Stimulated activated naive CD4-positive, alpha-beta T cell treated with Interleukin-2 at 50 U/mL for 16 hours (primary cell): ENCODE results near the gene C1RL.
"Not testable (repeated sequence)": the region's sequence is repeated elsewhere in the genome, so short reads cannot be mapped to it uniquely, and the experiment has no call there.

ENCODE experiments used
- DNase-seq: peaks from one replicate; lab custom pipeline; 2025; lab: John Stamatoyannopoulos, UW

C1RL gene

GRCh38 chr12:7061596-7061995 is 47.4 kb downstream of the C1RL start:
- DNase-seq, result no peak

GRCh38 chr12:7061138-7061537 is 47.9 kb downstream of the C1RL start:
- DNase-seq, result no peak

DNA sequence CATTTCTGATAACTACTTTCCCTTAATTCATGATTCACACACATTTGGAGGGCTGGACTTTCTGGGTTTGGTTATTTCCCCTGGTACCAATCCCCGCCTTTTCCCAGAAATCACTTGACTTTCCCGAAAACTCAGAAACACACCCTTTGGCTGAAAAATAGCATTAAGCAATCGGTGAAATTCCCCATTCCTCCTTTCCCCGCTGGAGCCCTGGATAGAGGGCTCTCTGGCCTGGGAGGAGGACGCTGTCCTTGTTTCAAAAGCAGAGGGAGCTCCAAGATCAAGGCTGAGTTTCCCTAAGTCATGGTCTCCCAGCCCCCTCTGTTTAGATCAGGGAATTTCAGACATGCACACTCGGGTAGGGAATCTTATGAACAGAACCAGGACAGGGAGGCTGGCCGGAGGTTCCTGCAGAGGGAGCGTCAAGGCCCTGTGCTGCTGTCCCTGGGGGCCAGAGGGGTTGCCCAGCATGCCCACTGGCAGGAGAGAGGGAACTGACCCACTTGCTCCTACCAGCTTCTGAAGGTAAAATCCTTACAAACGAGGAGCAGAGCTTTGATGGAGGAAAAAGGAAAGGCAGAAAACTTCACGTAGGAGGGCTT is 48.6 kb downstream of the C1RL start, which contains the start of gene C1S:
Gene C1S, plus strand, starts transcription at position 366 of the 602 bp plus-strand sequence. CDS start 1,195 bp downstream, outside the sequence.
- no peak for DNase-seq

DNA sequence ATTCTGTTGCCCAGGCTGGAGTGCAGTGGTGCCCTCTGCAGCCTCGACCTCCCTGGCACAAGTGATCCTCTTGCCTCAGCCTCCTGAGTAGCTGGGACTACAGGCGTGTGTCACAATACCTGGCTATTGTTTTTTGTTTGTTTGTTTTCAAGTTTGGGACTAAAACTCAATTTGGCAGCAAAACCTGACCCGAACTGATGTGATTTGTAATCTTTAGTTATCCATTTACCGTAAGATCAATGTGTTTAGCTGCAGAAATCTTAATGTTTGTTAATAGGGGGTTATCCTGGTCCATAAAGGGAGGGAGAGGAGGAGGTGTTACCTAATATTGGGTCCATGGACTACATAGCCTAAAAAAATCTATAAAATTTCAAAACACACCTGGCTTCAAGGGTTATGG is 49.2 kb downstream of the C1RL start:
- no peak for DNase-seq

GRCh38 chr12:7058850-7059395 is 50.1 kb downstream of the C1RL start:
- no peak for DNase-seq

DNA sequence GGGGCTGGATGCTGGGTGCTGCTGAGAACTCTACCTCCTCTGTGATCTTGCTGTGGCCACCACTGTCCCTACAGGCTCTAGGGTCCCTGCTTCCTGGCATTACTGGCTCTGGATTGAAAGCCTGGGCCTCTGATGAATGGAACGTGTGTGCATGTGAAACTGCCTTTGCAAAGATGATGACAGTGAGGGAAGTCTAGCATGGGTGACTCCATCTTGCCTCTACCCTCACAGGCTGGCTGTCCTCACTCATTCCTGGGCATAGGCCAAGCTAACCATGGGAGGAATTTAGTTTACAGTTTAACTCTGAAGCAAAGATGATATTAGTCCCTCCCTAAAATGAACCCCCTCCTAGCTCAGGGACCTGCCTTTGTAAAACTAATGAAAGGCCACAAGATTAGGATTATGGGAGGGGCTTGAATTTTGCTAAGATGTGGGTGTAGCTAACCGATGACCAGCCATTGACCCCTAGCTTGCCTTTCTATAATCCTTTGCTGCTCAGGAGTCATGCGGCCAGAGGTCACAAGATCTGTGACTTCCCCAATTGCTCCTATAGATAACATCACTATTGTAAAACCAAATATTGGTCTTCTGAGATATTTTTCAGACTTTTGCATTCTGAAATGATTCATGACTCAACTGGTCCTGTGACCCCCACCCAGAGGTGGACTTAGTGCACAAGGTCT is 50.7 kb downstream of the C1RL start:
- DNase-seq, result no peak

DNA sequence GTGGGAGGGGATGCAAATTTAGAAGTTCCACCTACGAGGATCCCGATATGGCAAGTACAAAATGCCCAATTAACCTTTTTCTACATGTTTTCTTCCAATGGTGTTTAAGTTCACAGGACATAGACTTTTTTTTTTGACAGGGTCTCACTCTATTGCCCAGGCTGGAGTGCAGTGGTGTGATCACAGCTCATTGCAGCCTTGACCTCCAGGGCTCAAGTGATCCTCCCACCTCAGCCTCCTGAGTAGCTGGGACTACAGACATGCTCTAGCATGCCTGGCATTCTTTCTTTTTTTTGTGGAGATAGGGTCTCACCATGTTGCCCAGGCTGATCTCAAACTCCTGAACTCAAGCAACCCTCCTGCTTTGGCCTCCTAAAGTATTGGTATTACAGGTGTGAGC is 53.3 kb downstream of the C1RL start:
- not testable (repeated sequence) for DNase-seq

DNA sequence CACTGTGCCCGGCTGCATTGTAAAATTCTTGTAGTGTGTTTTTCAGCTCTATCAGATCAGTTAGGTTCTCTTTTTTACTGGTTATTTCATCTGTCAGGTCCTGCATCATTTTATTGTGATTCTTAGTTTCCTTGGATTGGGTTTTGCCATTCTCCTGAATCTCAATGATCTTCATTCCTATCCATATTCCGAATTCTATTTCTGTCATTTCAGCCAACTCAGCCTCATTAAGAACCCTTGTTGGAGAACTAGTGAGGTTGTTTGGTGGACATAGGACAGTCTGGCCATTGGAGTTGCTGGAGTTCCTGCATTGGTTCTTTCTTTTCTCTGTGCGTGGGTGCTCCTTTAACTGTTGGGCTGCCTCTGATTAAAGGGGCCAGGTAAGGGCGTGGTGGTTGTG is 54.1 kb downstream of the C1RL start:
- no peak for DNase-seq

- not testable (repeated sequence) for DNase-seq
Measured at GRCh38 chr12:7049973-7050372, 59.0 kb downstream of the C1RL start.

- not testable (repeated sequence) for DNase-seq
Measured at GRCh38 chr12:7049445-7049951, 59.5 kb downstream of the C1RL start.

- DNase-seq, result no peak
Measured at GRCh38 chr12:7047306-7047705, 61.7 kb downstream of the C1RL start.

DNA sequence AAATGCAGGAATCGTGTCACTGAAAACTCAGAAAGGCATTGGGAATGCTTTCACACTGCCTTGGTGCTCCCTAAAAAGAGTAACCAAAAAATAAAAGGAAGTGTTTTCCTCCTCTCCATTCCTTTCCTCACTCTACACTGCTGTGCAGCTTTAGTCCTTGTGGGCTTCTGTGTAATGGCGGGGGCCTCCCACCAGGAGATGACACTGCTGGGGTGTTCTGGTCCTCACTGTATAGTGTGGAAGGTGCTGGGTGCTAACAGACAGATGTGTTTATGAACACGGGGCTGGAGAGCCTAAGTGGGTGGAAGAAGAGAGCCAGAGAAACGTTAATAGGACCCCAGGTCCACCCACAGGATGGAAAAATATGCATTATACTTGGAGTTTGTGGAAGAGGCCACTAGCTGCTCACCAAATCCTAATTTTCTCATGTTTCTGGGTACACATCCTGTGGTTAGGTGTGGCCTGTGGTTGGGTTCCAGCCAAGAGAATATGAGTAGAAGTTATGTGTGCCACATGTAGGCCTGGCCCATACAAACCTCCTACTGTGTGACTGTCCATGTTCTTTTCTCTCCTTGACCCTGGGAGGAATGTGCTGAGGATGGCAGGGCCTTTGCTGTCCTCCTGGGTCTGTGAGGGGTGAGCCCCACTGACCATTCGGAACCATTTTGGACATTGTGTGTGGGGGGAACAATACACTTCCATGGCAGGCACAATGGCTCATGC is 62.5 kb downstream of the C1RL start:
- no peak for DNase-seq

DNA sequence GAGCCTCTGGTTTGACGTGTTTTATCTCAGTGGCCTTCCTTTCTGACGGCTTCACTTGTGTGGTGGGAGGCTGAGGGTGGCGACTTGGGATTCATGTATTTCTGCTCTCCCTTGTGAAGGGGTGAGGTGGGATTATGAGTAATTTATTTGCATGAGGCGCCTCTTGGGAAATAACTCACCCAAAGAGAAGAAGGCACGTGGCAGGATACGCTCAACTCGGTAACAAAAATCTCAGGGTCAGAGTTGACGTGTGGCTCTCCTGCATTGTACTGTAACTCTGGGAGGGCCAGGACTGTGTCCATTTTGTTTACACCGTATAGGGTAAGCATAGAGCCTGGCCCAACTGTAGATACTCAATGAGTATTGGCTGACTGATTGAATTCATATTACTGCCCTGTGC is 63.1 kb downstream of the C1RL start:
- DNase-seq, result no peak
